Umbilical cord (tissue), 2 donors: ENCODE results near the gene CMTM2. TPM values are rescaled to one million over a fixed set of nuclear protein-coding genes. Genes with fewer than 3 reads are reported as not detected.

Experiments
- DNase-seq: peaks from one replicate; pipeline ENCODE4 v3.0.0-alpha.2; 2015; ENCODE audit warnings: low spot score
- total RNA-seq: library from RNA; depleted of rRNA; stranded (reverse); fragments of >200 nt; gene quantifications from one replicate; pipeline ENCODE4 v1.2.3, GENCODE V29; 2014; ENCODE audit warnings: low replicate concordance; ENCODE audit not compliant: insufficient read depth

Gene CMTM2
- total RNA-seq = not detected

GRCh38 chr16:66578651-66579531, at the start of gene CMTM2:
Gene CMTM2 (plus strand): TSS chr16:66579463. CDS start chr16:66579608, 145 bp downstream.
- peak; percentile 32 for DNase-seq

GRCh38 chr16:66529475-66529874, 49.8 kb upstream of the CMTM2 start:
- no peak for DNase-seq

- DNase-seq = peak; percentile 27
Measured at GRCh38 chr16:66534376-66534799, 44.9 kb upstream of the CMTM2 start.

- DNase-seq = no peak
Measured at GRCh38 chr16:66536525-66536924, 42.7 kb upstream of the CMTM2 start.

- DNase-seq = no peak
Measured at GRCh38 chr16:66537236-66537635, 42.0 kb upstream of the CMTM2 start.

- DNase-seq = no peak
Measured at GRCh38 chr16:66538910-66539309, 40.4 kb upstream of the CMTM2 start.

- peak; percentile 29 for DNase-seq
Measured at GRCh38 chr16:66539623-66540469, 39.4 kb upstream of the CMTM2 start.

- DNase-seq = no peak
Measured at GRCh38 chr16:66541388-66542355, 37.6 kb upstream of the CMTM2 start.

- no peak for DNase-seq
Measured at GRCh38 chr16:66542396-66542795, 36.9 kb upstream of the CMTM2 start.

- no peak for DNase-seq
Measured at GRCh38 chr16:66543541-66543940, 35.7 kb upstream of the CMTM2 start.

GRCh38 chr16:66544016-66544757, 35.1 kb upstream of the CMTM2 start:
- DNase-seq = no peak

GRCh38 chr16:66547101-66547989, 31.9 kb upstream of the CMTM2 start:
- no peak for DNase-seq

GRCh38 chr16:66548068-66548467, 31.2 kb upstream of the CMTM2 start:
- no peak for DNase-seq

GRCh38 chr16:66548868-66549267, 30.4 kb upstream of the CMTM2 start:
- DNase-seq = no peak

GRCh38 chr16:66549284-66550131, 29.8 kb upstream of the CMTM2 start, which contains the start of gene TK2:
Gene TK2 (minus strand): TSS chr16:66550122. CDS start chr16:66550061, 61 bp downstream.
- DNase-seq = peak; percentile 88

- peak; percentile 34 for DNase-seq
Measured at GRCh38 chr16:66551348-66551759, 27.9 kb upstream of the CMTM2 start.

- no peak for DNase-seq
Measured at GRCh38 chr16:66551788-66552285, 27.4 kb upstream of the CMTM2 start.
